NOMO-1 (cell line): ENCODE data around the gene TMCC3.

Experiments used
- DNase-seq, 2 experiments: peaks; one replicate each; lab custom pipeline; 2025; ENCODE audit not compliant: unreplicated experiment in 2 of 2; lab: John Stamatoyannopoulos, UW

Gene TMCC3

GRCh38 chr12:94674051-94674451 lies 23.7 kb upstream of the TMCC3 start:
- no peak for DNase-seq

DNA sequence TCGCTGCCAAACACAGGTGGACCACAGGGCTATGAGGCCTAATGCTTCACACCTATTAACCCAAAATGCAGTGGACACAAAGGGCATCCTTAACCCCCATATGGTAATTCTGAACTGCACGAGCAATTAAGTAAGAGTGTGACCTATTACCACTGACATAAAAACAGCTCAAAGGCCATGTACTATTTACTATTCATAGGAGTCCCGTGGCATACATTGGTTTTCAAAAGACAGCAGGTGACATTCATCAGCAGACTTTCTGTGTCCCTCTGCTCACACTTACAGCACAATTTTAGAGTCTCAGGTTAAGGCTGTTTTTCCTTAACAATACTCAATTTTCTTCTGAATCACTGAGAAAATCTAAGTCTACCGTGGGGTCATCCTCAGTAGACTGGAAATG lies 23.1 kb upstream of the TMCC3 start:
- no peak for DNase-seq

DNA sequence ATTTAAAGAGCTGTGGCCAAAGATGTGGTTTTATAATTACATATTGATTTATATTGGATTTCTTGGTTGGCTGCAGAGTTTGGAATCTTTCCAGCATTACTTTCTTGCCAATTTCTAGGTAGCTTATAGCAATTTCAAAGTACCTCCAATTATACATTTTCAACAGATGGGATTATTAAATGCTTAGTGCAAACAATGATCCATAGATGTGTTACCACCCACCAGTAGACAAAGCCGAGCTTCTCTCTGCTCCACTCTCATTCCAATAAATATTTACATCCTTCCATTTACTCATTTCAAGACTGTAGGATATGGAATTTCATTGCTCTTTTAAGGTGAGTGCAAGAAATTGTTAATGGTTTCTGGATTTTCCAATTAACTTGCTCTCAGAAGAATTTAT lies 21.6 kb upstream of the TMCC3 start:
- DNase-seq: no peak

GRCh38 chr12:94670898-94671297 lies 20.5 kb upstream of the TMCC3 start:
- no peak for DNase-seq

DNA sequence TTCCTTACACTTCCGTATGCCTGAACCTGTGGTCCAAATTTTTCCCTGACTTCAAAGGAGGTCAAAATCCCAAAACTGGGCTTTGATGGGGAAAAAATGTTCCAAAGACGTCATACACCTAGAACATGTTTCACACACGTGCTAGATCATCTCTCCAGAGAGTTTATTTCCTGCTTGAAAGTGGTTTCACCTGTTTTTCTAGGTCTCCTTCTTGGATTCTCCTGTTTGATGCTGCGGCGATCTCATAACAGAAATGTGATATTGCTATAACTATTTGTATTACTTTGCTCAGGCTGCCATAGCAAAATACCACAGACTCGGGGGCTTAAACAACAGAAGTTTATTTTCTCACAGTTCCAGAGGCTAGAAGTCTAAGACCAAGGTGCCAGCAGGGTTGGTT lies 19.7 kb upstream of the TMCC3 start:
- DNase-seq: no peak

GRCh38 chr12:94667031-94667540 lies 16.7 kb upstream of the TMCC3 start:
- DNase-seq: no peak

GRCh38 chr12:94666158-94666557 lies 15.8 kb upstream of the TMCC3 start:
- DNase-seq: no peak

- peak in 1 of 2 experiments; percentile 19 for DNase-seq
These were observed 13.3 kb upstream of the TMCC3 start for GRCh38 chr12:94663702-94664101.

- DNase-seq: peak in 1 of 2 experiments; percentile 14
These were observed 12.7 kb upstream of the TMCC3 start for GRCh38 chr12:94663071-94663470.

GRCh38 chr12:94660436-94660835 lies 10.1 kb upstream of the TMCC3 start:
- no peak for DNase-seq

- DNase-seq: no peak
These were observed 9.1 kb upstream of the TMCC3 start for GRCh38 chr12:94659346-94659930.

DNA sequence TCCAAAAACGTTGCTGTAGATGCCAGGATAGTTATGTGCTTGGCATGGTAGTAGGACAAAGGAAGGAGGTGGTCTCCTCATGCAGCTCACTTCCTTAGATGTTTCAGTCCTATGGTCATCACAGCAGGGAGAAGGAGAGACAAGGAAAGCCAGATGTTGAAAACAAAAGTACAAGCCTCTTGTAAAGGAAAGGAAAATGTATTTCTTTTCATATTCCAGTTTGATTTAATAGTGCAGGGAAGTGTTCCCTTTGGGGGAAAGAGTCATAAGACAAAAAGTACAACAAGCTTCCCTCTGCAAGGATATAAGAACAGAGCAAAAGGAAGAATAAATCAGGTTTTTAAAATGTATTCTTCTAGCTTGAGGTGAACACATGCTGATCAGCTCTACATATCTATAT lies 8.6 kb upstream of the TMCC3 start:
- DNase-seq: no peak

DNA sequence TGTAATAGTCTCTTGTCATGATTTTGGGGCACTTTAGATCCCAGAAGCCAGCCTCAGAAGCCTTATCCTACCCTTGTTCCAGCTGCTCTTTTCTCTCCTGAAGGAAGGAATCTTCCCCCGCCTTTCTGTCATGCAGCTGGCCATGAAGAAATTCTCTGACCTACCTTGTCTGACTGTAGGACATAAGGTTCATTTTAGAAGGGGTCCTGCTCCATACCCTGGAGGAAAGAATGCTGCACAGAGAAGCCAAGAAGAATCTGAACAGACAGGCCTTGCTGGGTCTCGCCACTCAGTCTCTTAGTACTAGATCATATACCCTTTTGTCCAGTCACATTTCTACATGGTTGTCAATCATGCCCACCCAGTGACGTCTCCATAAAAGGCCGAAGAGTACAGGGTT lies 6.2 kb upstream of the TMCC3 start:
- no peak for DNase-seq

- peak in 1 of 2 experiments; percentile 12 for DNase-seq
These were observed 811 bp downstream of the TMCC3 start for GRCh38 chr12:94649349-94650142.

DNA sequence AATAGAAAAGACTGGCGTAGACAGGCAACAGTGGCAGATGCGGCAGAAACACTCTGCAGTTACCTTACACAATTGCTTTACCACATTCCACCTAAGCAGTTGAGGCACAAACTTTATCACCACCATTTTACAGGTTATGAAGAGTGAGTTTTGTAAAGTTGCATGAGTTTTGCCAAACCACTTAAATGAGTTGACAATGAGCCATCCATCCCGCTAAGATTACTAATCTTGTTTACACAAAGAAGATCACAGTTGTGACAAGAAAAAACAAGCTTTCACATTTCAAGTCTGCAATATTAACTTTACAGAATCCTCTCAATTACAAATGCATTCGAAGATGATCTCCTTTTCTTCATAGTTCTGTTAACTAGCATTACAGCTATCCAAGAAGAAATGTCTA lies 1.8 kb downstream of the TMCC3 start:
- DNase-seq: no peak

DNA sequence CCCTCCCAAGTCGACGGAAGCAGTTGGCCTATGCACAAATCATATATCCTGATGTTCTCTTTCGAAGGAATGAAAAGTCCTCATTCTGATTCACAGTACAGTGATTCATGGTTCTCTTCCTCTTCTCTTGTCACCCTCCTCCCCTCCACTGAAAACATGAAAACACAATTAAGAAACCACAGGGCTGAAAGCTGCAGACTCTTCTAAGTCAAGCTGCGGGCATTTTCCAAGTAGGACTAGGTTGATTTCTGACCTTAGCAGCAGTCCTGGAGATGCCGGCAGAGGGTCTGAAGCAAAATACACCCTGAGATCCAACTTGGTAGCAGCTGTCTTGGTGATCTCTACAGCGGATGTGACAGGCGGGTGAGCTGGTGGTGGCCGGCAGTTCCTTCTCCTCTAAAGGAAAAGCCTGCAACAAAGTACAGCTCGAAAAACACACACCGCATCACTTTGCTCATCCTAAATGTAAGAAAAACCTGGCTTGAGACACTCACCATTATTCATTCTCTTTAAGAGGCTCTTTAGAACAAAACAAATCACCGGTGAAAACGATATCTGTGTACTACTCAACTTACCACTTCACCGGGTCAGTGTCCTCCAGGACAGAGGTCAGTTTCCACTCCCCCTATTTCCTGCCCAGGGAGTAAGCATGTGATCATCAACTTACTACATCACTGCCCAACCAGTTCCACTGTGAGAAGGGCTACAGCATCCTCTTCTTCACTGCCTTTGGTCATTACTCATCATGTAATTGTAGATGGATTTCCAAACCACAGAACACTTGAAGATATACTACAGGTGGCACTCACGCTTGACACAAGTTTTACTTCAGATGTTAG lies 6.0 kb downstream of the TMCC3 start:
- DNase-seq: peak; percentile 24 to 64

GRCh38 chr12:94643606-94644005 lies 6.8 kb downstream of the TMCC3 start:
- peak in 1 of 2 experiments; percentile 13 for DNase-seq

- no peak for DNase-seq
These were observed 9.1 kb downstream of the TMCC3 start for GRCh38 chr12:94641283-94641682.

DNA sequence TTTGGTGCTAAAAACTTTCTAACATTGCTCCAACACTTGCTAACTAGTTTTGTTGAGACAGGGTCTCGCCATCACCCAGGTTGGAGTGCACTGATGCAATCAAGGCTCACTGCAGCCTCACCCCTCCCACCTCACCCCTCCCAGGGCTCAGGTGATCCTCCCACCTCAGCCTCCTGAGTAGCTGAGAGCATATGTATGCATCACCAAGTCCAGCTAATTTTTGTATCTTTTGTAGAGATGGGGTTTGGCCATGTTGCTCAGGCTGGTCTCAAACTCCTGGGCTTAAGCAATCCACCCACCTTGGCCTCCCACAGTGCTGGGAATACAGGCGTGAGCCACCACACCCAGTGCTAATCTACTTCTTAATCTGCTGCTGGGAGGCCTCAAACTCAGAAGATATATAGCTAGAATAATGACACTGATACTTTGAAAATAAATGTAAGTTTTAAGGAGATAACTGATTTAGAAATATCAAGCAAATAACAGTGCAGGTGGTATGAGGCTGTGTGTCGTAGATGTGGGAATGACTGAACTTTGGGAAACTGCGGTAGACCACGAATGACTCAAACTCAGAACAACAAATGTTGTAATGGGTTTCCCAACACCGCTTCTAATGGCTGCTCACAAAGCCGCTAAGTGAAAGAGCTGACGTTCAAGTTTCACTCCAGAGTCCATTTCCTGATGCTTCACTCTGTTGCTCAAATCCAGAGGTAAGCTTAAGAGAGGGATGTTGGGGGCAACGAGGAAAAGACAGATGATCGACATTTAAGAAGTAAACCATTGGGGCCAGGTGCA lies 10.0 kb downstream of the TMCC3 start:
- DNase-seq: peak; percentile 51 to 92

- no peak for DNase-seq
These were observed 11.8 kb downstream of the TMCC3 start for GRCh38 chr12:94638521-94638920.
